Hepatocyte (in vitro differentiated cells): ENCODE data around the gene PLA2G4E.

Experiments
- EZH2 ChIP-seq: fragments of 200-600 bp; sonication (generic); IDR thresholded peaks from 2 replicates; pipeline ENCODE4 v1.6.1; 2016; ENCODE audit warnings: antibody characterized with exemption, mild to moderate bottlenecking, borderline replicate concordance
- TF ChIP-seq, protein P1 (sequence below): fragments of 200-600 bp; sonication (generic); IDR thresholded peaks from 2 replicates; pipeline ENCODE4 v1.5.1; 2016; ENCODE audit warnings: antibody characterized with exemption, mild to moderate bottlenecking; ENCODE audit not compliant: poor library complexity

- TF ChIP-seq, protein P1, sequence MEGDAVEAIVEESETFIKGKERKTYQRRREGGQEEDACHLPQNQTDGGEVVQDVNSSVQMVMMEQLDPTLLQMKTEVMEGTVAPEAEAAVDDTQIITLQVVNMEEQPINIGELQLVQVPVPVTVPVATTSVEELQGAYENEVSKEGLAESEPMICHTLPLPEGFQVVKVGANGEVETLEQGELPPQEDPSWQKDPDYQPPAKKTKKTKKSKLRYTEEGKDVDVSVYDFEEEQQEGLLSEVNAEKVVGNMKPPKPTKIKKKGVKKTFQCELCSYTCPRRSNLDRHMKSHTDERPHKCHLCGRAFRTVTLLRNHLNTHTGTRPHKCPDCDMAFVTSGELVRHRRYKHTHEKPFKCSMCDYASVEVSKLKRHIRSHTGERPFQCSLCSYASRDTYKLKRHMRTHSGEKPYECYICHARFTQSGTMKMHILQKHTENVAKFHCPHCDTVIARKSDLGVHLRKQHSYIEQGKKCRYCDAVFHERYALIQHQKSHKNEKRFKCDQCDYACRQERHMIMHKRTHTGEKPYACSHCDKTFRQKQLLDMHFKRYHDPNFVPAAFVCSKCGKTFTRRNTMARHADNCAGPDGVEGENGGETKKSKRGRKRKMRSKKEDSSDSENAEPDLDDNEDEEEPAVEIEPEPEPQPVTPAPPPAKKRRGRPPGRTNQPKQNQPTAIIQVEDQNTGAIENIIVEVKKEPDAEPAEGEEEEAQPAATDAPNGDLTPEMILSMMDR = no peak
- TF ChIP-seq EZH2 = no peak
Observed at GRCh38 chr15:41958002-41958420, 62.8 kb downstream of the PLA2G4E start.
